ENCODE measurements around the gene STARD13. TPM values are rescaled to one million over a fixed set of nuclear protein-coding genes. Genes with fewer than 3 reads are reported as not detected.
A peak's percentile ranks its signal among the peaks of the same experiment; 100 is the strongest.

The STARD13 gene
- total RNA-seq, 1 experiment from 2014 or later: 1.6 TPM

GRCh38 chr13:33201659-33202058 lies 83.9 kb downstream of the STARD13 start:
- no peak for DNase-seq (ENCODE audit: low spot score)

- no peak for DNase-seq (ENCODE audit: low spot score)
These were observed 86.2 kb downstream of the STARD13 start for GRCh38 chr13:33199289-33199850.

GRCh38 chr13:33197541-33197971 lies 88.0 kb downstream of the STARD13 start:
- no peak for DNase-seq (ENCODE audit: low spot score)

- no peak for DNase-seq (ENCODE audit: low spot score)
These were observed 88.8 kb downstream of the STARD13 start for GRCh38 chr13:33196767-33197166.

- no peak for DNase-seq (ENCODE audit: low spot score)
These were observed 89.7 kb downstream of the STARD13 start for GRCh38 chr13:33195693-33196464.

DNA sequence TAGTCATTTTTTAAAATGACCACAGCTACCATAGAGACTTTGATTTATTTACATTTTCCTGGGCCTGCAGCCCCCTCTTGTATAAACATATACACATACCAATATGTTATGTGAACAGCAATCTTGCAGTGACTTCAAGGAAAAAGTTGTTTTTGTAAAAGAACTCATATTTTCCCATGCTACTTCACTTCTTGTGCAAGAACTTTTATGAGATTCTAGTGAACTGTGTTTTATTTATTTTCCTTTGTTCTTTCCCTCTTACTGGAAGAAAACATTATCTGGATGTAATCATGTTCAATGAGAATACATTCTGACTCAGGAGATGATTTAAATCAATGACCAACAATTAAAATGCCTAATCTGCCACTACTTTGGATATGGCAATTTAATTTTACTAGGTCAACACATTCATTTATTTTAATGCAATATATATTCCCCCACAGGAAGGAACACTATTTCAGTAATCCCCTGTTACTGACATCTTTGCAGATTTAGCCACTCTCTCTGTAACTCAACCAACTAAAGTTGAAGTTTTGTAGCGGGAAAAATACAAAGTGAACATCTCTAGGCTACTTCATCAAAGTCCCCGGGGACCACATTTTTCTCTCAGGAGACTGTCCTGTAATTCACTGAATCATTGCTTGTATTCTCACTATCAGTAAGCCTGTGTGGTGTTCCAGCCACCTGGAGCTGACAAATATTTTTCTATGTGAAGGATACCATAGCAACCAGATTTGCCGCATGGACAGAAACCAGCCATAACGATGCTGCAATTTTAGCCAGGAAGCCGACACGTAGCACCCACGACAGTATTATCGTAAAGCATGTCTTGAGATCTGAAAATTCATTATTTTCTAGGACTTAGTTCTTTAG lies 90.5 kb downstream of the STARD13 start:
- DNase-seq (ENCODE audit: low spot score): peak; percentile 90

DNA sequence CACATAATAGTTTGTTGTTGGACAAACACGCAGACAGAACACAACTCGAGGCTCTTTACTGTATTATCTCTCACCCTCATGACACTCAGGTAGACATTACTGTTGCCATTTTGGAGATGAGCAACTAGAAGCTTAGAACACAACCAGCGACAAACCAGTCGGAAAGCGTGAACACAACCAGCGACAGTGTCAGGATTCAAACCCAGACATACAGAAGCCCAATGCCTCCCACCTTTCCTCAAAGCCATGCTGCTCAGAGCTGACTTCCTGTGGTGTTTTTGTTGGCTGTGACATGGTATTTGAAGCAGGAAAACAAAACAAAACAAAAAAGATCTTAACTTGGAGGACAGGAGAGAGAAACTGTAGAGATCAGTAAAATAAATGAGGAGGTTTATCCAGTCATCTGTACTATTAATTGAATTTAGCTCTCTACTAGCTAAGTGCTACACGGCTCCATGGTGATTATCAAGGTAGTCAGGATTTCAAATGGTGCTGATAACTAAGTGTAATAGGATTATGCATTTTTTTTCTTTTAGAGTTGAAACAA lies 92.1 kb downstream of the STARD13 start:
- DNase-seq (ENCODE audit: low spot score): no peak

DNA sequence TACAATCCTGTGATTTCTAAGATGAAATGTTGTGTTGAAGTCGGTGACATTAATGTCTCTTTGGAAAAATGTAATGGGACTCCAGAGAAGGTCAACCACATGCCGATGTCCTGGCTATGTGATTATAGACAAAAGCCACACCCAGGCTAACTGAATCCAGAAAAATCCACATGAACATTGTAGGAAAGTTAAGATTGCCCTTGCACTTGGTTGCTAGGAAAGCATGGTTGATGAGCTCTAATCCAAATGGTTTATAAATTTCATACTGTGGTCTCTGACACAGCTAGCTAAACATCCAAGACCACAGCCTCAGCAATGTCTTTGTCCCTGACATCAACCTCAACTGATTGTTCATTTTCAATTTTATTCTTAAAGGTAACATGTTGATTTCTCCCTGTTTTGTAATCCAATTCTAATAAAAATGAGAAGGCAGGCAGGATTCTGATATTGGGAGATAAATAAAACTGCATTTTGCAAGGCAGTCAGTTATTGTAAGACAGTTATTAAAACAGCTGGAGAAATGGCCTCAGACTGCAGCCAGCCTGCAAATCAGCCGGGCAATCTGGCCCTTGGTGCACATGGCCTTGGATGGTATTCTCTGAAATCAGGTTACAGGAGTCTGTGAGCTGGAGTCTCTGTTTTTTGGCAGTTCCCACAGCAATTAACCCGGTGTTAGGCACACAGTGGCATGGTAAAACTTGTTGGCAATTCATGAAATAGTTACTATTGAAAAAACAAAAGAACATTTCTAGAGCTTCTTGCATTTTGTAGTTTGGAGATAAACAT lies 93.9 kb downstream of the STARD13 start:
- DNase-seq (ENCODE audit: low spot score): peak; percentile 79

- no peak for DNase-seq (ENCODE audit: low spot score)
These were observed 96.1 kb downstream of the STARD13 start for GRCh38 chr13:33189470-33189869.

GRCh38 chr13:33188093-33188882 lies 97.3 kb downstream of the STARD13 start:
- DNase-seq (ENCODE audit: low spot score): no peak

DNA sequence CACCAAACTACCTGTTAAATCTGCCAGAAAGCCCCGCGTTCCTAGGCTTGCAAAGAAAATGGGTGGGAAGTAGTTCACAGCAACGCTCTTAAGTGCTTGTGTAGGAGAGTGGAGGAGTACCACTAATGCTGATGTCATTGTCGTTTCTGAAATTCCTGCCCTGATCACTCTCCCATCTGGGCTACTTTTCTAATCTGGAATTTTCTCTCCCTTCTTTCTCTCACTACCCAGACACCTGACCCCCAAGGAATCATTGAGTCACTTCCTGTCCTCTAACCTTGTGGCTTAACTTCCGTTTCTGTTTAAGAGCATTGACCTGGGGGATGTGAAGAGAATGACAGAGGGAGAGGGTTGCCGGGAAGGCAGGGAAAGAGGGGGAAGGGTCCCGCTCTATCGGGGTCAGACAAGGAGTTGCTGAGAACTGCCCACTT lies 98.7 kb downstream of the STARD13 start:
- peak; percentile 52 for DNase-seq (ENCODE audit: low spot score)

- DNase-seq (ENCODE audit: low spot score): no peak
These were observed 99.7 kb downstream of the STARD13 start for GRCh38 chr13:33185853-33186252.

DNA sequence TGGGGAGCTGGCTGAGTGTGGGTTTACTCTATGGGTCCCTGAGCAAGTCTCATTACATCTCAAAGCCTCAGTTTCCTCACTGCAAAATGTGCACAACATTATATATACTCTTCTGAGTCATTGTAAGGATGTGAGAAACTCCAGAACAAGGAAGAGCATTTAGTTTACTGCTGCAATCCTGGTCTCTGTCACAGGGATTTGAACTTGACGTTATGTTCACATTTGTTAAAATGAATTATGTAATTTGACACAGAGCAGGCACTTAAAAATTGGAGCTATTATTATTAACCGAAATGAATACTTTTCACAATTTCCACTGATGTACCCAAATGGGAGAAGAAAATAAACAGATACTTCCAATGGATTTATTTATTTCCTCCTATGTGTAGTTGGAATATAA lies 101.0 kb downstream of the STARD13 start:
- DNase-seq (ENCODE audit: low spot score): no peak

GRCh38 chr13:33184112-33184490 lies 101.5 kb downstream of the STARD13 start:
- no peak for DNase-seq (ENCODE audit: low spot score)

- peak; percentile 39 for DNase-seq (ENCODE audit: low spot score)
These were observed 102.0 kb downstream of the STARD13 start for GRCh38 chr13:33183431-33184111.

GRCh38 chr13:33182729-33183128 lies 102.8 kb downstream of the STARD13 start:
- DNase-seq (ENCODE audit: low spot score): no peak

GRCh38 chr13:33181264-33181663 lies 104.3 kb downstream of the STARD13 start:
- DNase-seq (ENCODE audit: low spot score): no peak

DNA sequence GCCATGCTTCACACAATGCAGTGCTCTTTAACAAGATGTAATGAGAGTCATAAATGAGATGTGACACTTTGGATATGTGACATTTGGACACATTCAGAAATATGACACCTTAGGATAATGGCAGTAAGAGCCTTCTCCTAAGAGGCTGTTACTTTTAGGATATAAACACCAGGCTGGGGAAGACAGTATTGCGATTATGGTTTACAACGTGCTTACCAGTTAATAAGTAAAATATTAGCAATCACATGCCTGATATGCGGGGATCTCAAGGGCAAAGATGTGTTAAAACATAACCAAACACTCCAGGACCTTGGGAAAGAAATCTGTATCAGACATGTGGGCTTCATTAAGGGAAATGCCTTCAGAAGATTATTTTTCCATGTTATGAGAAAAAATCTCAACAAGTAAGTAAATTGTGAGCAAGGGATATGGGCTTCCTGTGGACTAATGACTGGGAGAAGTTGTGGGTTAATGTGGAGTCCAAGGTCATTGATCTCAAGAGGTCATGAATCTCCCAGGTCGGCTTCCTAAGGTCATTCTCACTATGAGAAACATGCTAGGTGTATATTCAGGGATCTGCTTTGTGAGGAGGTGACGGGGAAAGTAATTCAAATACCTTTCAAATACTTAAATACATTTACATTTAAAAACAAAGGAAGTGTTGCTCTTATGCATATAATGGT lies 105.3 kb downstream of the STARD13 start:
- DNase-seq (ENCODE audit: low spot score): no peak

DNA sequence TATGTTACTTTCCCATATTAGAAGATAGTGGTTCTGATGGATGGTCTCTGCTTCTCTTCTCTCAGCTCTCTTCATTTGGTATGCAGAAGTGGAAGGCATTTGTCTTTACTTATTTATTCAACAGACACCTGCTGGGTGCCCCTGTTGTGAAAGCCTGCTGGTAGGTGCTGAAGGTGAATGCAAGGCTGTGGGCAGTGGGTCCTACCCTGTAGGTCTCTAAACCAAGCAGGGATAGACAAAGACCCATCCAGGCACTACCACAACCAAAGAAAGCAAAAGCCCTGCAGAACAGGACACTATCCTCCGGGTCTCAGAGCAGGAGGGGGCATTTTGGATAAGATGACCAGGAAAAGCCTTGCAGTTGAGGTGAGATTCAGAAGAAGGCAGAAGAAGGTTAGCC lies 106.1 kb downstream of the STARD13 start:
- DNase-seq (ENCODE audit: low spot score): no peak

All from H4 (cell line).